HCT116 (cell line): Measurements from ENCODE around the gene RASGRF2. TPM values are rescaled to one million over a fixed set of nuclear protein-coding genes. Genes with fewer than 3 reads are reported as not detected.

Source experiments
- ATAC-seq: fragments of 200-7000 bp; cut with Tn5 transposase; 2 replicates; pipeline ENCODE4 v1.9.1; 2020; ENCODE audit warnings: mild to moderate bottlenecking, moderate library complexity
- BruUV-seq: library from RNA; stranded (reverse); fragments of 400-500 nt; replicated peaks from 2 replicates; lab custom pipeline; 2021; lab: Mats Ljungman, UMichigan
- CTCF ChIA-PET: fragments of 300-600 bp; sonication (Branson Sonifier 250); formaldehyde crosslinking; loops from one replicate; lab custom pipeline; 2021; ENCODE audit warnings: antibody characterized with exemption; lab: Charles Lee
- POLR2A ChIA-PET: fragments of 300-600, 350-600 bp; sonication (Branson Sonifier 250); formaldehyde crosslinking; loops from one replicate; lab custom pipeline; 2021; ENCODE audit warnings: antibody characterized with exemption; lab: Charles Lee
- RAD21 ChIA-PET, 2 experiments: fragments of 300-600 bp; sonication (Branson Sonifier 250); formaldehyde crosslinking; loops; one replicate each; lab custom pipeline; 2023; ENCODE audit warnings: low total read pairs in 2 of 2; ENCODE audit not compliant: uncharacterized antibody in 2 of 2, unreplicated experiment in 2 of 2, low non-redundant PET in 1 of 2; lab: Charles Lee
- DNase-seq: peaks from one replicate; pipeline ENCODE4 v3.0.0-alpha.2; 2010; ENCODE audit warnings: low read depth, low spot score
- H2AFZ ChIP-seq: fragments of 200-600 bp; shearing (Covaris generic), sonication (generic); 2 replicates; pipeline ENCODE4 v1.6.1; 2017; ENCODE audit warnings: low read depth, mixed run types, mixed read lengths, antibody characterized with exemption, low read length; ENCODE audit not compliant: poor library complexity, severe bottlenecking
- H3K27ac ChIP-seq: 2 replicates; pipeline ENCODE4 v1.5.1; 2012; ENCODE audit warnings: low read depth, low read length
- H3K27me3 ChIP-seq: fragments of 200-600 bp; sonication (generic); 2 replicates; pipeline ENCODE4 v1.6.1; 2016; ENCODE audit warnings: mixed run types, low read length, mixed read lengths; ENCODE audit not compliant: insufficient read depth
- H3K36me3 ChIP-seq, 2 experiments: fragments of 200-500 bp in 1 of 2; fragments of 200-600 bp in 1 of 2; sonication (Bioruptor generic) in 1 of 2; sonication (generic) in 1 of 2; 2 replicates each; pipeline versions ENCODE4 v1.5.1 to v1.6.1; 2014 to 2016; ENCODE audit warnings: low read length in 2 of 2, inconsistent platforms in 1 of 2, mixed read lengths in 1 of 2, mixed run types in 1 of 2; ENCODE audit not compliant: insufficient read depth in 2 of 2, control insufficient read depth in 1 of 2
- H3K4me1 ChIP-seq, 2 experiments: fragments of 200-600 bp in 1 of 2; sonication (generic) in 1 of 2; 2 replicates each; pipeline versions ENCODE4 v1.5.1 to v1.6.1; 2012 to 2017; ENCODE audit warnings: low read length in 2 of 2, inconsistent platforms in 1 of 2, mild to moderate bottlenecking in 1 of 2, mixed read lengths in 1 of 2, mixed run types in 1 of 2, moderate library complexity in 1 of 2; ENCODE audit not compliant: insufficient read depth in 2 of 2, control insufficient read depth in 1 of 2
- H3K4me2 ChIP-seq: fragments of 200-600 bp; sonication (generic); 2 replicates; pipeline ENCODE4 v1.6.1; 2017; ENCODE audit warnings: mixed run types, low read length, mixed read lengths
- H3K4me3 ChIP-seq, 2 experiments: fragments of 200-600 bp in 1 of 2; sonication (generic) in 1 of 2; replicated peaks in 1 of 2; 2 replicates each; pipeline ENCODE4 v1.5.1; 2011 to 2016; ENCODE audit warnings: low read length in 2 of 2, control low read depth in 1 of 2, low read depth in 1 of 2, mild to moderate bottlenecking in 1 of 2, mixed read lengths in 1 of 2, mixed run types in 1 of 2
- H3K79me2 ChIP-seq: fragments of 200-600 bp; sonication (generic); 2 replicates; pipeline ENCODE4 v1.6.1; 2017; ENCODE audit warnings: mild to moderate bottlenecking, mixed run types, low read length, moderate library complexity, mixed read lengths; ENCODE audit not compliant: insufficient read depth
- H3K9ac ChIP-seq: fragments of 200-600 bp; sonication (generic); 2 replicates; pipeline ENCODE4 v1.6.1; 2016; ENCODE audit warnings: low read length, mixed read lengths
- H3K9me2 ChIP-seq: fragments of 200-600 bp; sonication (generic), shearing (Covaris generic); 2 replicates; pipeline ENCODE4 v1.6.1; 2017; ENCODE audit warnings: mixed run types, mild to moderate bottlenecking, moderate library complexity; ENCODE audit not compliant: insufficient read depth
- H3K9me3 ChIP-seq, 2 experiments: fragments of 200-500 bp in 1 of 2; fragments of 200-600 bp in 1 of 2; sonication (Bioruptor generic) in 1 of 2; sonication (generic) in 1 of 2; 2 replicates each; pipeline ENCODE4 v1.6.1; 2014 to 2017; ENCODE audit warnings: low read length in 2 of 2, mixed read lengths in 2 of 2, inconsistent platforms in 1 of 2, low read depth in 1 of 2, mild to moderate bottlenecking in 1 of 2, mixed run types in 1 of 2, moderate library complexity in 1 of 2; ENCODE audit not compliant: control insufficient read depth in 1 of 2, insufficient read depth in 1 of 2
- H4K20me1 ChIP-seq: fragments of 200-600 bp; sonication (generic), shearing (Covaris generic); 2 replicates; pipeline ENCODE4 v1.6.1; 2017; ENCODE audit warnings: mixed run types, mild to moderate bottlenecking, moderate library complexity; ENCODE audit not compliant: insufficient read depth
- CBX3 ChIP-seq: IDR thresholded peaks from 2 replicates; pipeline ENCODE4 v1.6.1; 2012; ENCODE audit warnings: low read depth
- CEBPB ChIP-seq: IDR thresholded peaks from 2 replicates; pipeline ENCODE4 v1.6.1; 2012; ENCODE audit warnings: low read depth
- EGR1 ChIP-seq: IDR thresholded peaks from 2 replicates; pipeline ENCODE4 v1.6.1; 2012; ENCODE audit warnings: low read depth
- MAX ChIP-seq: IDR thresholded peaks from 2 replicates; pipeline ENCODE4 v1.6.1; 2012
- POLR2A ChIP-seq: IDR thresholded peaks from 2 replicates; pipeline ENCODE4 v1.7.0; 2011; ENCODE audit warnings: borderline replicate concordance; ENCODE audit not compliant: insufficient read depth, insufficient read length; ENCODE audit errors: extremely low read depth
- POLR2AphosphoS5 ChIP-seq: IDR thresholded peaks from 2 replicates; pipeline ENCODE4 v1.6.1; 2011; ENCODE audit warnings: mild to moderate bottlenecking, low read depth, low read length, moderate library complexity
- SP1 ChIP-seq: IDR thresholded peaks from 2 replicates; pipeline ENCODE4 v1.6.1; 2012; ENCODE audit warnings: low read depth
- TCF7L2 ChIP-seq: IDR thresholded peaks from 2 replicates; pipeline ENCODE4 v1.7.0; 2011; ENCODE audit warnings: borderline replicate concordance, inconsistent platforms; ENCODE audit not compliant: insufficient read depth, insufficient read length; ENCODE audit errors: extremely low read depth
- ZBTB33 ChIP-seq: IDR thresholded peaks from 2 replicates; pipeline ENCODE4 v1.6.1; 2011; ENCODE audit warnings: mild to moderate bottlenecking, low read length, moderate library complexity; ENCODE audit not compliant: insufficient replicate concordance; ENCODE audit errors: extremely low read depth
- ZNF274 ChIP-seq: fragments of 200-500 bp; sonication (Bioruptor generic); IDR thresholded peaks from 2 replicates; pipeline ENCODE4 v1.6.1; 2014; ENCODE audit warnings: mild to moderate bottlenecking, low read depth, low read length, inconsistent platforms
- intact Hi-C: fragments of 100-400 bp; cut with micrococcal nuclease; formaldehyde crosslinking; loops from 2 replicates; pipeline ENCODE4 v1.10.0; 2022
- total RNA-seq: library from RNA; stranded (reverse); gene quantifications from one replicate; pipeline ENCODE4 v1.2.1, GENCODE V29; 2021; ENCODE audit not compliant: unreplicated experiment

The RASGRF2 gene
- total RNA-seq, 1 experiment from 2014 or later, result 0.05 TPM

DNA sequence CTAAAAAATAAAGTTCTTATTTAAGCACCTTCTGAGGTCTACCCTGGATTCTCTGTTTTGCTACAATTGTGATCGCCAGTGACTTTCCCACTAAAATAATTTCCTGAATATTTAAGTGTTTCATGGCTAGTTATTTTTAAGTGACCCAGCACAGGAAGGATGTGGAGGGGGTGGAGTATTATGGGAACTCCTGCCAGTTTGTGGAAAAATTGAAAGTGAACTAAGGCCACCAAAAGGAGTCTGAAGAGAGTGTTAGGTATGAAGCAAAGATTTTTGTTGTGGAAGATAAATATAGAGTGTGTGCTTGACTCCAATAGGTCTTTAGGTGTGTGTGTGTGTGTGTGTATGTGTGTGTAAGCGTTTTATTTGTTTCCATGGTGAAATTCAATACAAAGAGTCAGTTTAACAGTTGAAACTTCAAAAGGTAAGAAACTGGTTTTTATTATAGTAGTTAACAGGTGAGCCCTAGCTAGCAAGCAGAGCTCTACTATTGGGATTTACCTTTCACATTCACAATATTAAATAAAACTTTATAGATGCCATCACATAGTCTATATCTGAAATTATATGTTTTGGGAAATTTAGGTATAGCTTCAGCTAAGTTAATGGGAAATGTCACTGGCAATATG is 25.6 kb downstream of the RASGRF2 start:
- no peaks in the 10 kb centered on the region for H4K20me1 ChIP-seq
- no TSS peak for BruUV-seq
- H3K9ac ChIP-seq, result no peak overlapping the region
- no peak overlapping the region for H3K27ac ChIP-seq
- H3K4me2 ChIP-seq, result no peak overlapping the region
- H3K27me3 ChIP-seq, result no peaks in the 10 kb centered on the region
- ChIA-PET RAD21 (no interaction called here), POLR2A (no interaction called here)
- no peaks in the 10 kb centered on the region for H3K79me2 ChIP-seq
- no peaks in the 10 kb centered on the region for H3K36me3 ChIP-seq
- no peak for ATAC-seq
- H3K9me3 ChIP-seq, result no peaks in the 10 kb centered on the region
- H3K4me1 ChIP-seq, result peaks cover 6 to 7% of the 10 kb centered on the region in 2 experiments
- TF ChIP-seq POLR2A, result no peak
- no peak for TF ChIP-seq CBX3
- TF ChIP-seq, all 23 proteins: peak for 0
- H3K9me2 ChIP-seq, result no peaks in the 10 kb centered on the region
- H2AFZ ChIP-seq, result no peak overlapping the region
- intact Hi-C loops, result no loop called here
- CTCF ChIA-PET, result no interaction called here
- DNase-seq, result no peak
- H3K4me3 ChIP-seq, result no peak overlapping the region

DNA sequence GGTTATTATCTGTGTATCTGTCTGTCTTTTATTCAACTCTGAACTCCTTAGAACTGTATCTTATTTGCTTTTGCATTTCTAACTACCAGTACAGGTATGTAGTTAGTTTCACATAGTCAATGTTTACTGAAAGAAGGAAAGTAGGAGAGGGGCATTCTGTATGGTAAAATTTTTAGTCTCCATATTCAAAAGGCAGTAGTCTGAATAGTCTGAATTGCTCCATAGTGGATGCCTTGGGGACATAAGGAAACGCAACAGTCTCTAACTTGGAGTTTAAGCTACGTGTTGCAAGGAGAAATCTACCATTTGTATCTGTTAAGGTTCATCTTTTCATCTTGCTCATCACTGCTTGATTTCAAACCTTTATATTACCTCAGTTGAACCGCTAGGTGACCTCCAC is 26.2 kb downstream of the RASGRF2 start:
- no peaks in the 10 kb centered on the region for H3K27me3 ChIP-seq
- H2AFZ ChIP-seq, result no peak overlapping the region
- no peak overlapping the region for H3K4me2 ChIP-seq
- no peaks in the 10 kb centered on the region for H4K20me1 ChIP-seq
- TF ChIP-seq POLR2A (no peak), MAX (no peak), CBX3 (no peak), EGR1 (no peak), ZBTB33 (no peak), TCF7L2 (no peak), POLR2AphosphoS5 (no peak), SP1 (no peak), ZNF274 (no peak), CEBPB (no peak)
- ChIA-PET CTCF (no interaction called here), RAD21 (no interaction called here), POLR2A (no interaction called here)
- no peaks in the 10 kb centered on the region for H3K9me3 ChIP-seq
- peaks cover 10 to 13% of the 10 kb centered on the region in 2 experiments for H3K4me1 ChIP-seq
- no peaks in the 10 kb centered on the region for H3K9me2 ChIP-seq
- H3K9ac ChIP-seq, result no peak overlapping the region
- BruUV-seq, result no TSS peak
- no peak overlapping the region for H3K27ac ChIP-seq
- DNase-seq (no peak), ATAC-seq (no peak)
- no peak overlapping the region for H3K4me3 ChIP-seq
- H3K36me3 ChIP-seq, result no peaks in the 10 kb centered on the region
- no peaks in the 10 kb centered on the region for H3K79me2 ChIP-seq
- intact Hi-C loops, result no loop called here
